H1 (cell line): ENCODE data around the gene LILRB3. TPM values are rescaled to one million over a fixed set of nuclear protein-coding genes. Genes with fewer than 3 reads are reported as not detected.

Experiments
- CTCF ChIA-PET: fragments of 300-600 bp; sonication (Branson Sonifier 250); formaldehyde crosslinking; loops from one replicate; lab custom pipeline; 2021; ENCODE audit not compliant: partially characterized antibody; lab: Charles Lee
- POLR2A ChIA-PET: fragments of 300-600 bp; sonication (Branson Sonifier 250); formaldehyde crosslinking; loops from one replicate; lab custom pipeline; 2021; ENCODE audit warnings: inconsistent platforms; ENCODE audit not compliant: partially characterized antibody; lab: Charles Lee
- DNase-seq, 2 experiments: peaks; one replicate each; pipeline versions ENCODE4 v3.0.0 to v3.0.0-alpha.2; 2010 to 2022; ENCODE audit warnings: low spot score in 2 of 2, low read depth in 1 of 2, mixed read lengths in 1 of 2
- FAIRE-seq: peaks from 2 replicates; lab custom pipeline; 2011; peaks lifted over from hg19 to GRCh38; lab: Jason Lieb, UNC
- H2AFZ ChIP-seq: 2 replicates; pipeline ENCODE4 v1.8.1; 2012; ENCODE audit warnings: low read length, inconsistent platforms
- H2AK5ac ChIP-seq: 2 replicates; pipeline ENCODE4 v1.6.1; 2013; ENCODE audit warnings: low read depth, low read length
- H2BK120ac ChIP-seq: replicated peaks from 2 replicates; pipeline ENCODE3; 2013; ENCODE audit warnings: low read depth, low read length, inconsistent platforms
- H2BK12ac ChIP-seq: 2 replicates; pipeline ENCODE4 v1.6.1; 2013; ENCODE audit warnings: low read depth, low read length
- H2BK15ac ChIP-seq: 2 replicates; pipeline ENCODE4 v1.6.1; 2013; ENCODE audit warnings: low read length
- H2BK20ac ChIP-seq: 2 replicates; pipeline ENCODE4 v1.6.1; 2013; ENCODE audit warnings: low read length
- H2BK5ac ChIP-seq: 2 replicates; pipeline ENCODE4 v1.6.1; 2013; ENCODE audit warnings: low read depth, low read length
- H3K14ac ChIP-seq: 2 replicates; pipeline ENCODE4 v1.6.1; 2013; ENCODE audit warnings: inconsistent platforms; ENCODE audit not compliant: insufficient read length
- H3K18ac ChIP-seq: 2 replicates; pipeline ENCODE4 v1.6.1; 2013; ENCODE audit warnings: low read length; ENCODE audit errors: extremely low read depth
- H3K23ac ChIP-seq: 2 replicates; pipeline ENCODE4 v1.6.1; 2013; ENCODE audit warnings: inconsistent platforms; ENCODE audit not compliant: insufficient read length
- H3K23me2 ChIP-seq: 2 replicates; pipeline ENCODE4 v1.6.1; 2013; ENCODE audit warnings: low read depth, low read length
- H3K27ac ChIP-seq: 2 replicates; pipeline ENCODE4 v1.6.1; 2011; ENCODE audit warnings: low read depth, low read length, inconsistent platforms
- H3K27me3 ChIP-seq, 4 experiments: replicated peaks in 1 of 4; 1 replicate in 1 of 4; 2 replicates in 3 of 4; pipeline versions ENCODE4 v1.6.1 to v1.8.1; 2011 to 2013; ENCODE audit warnings: low read length in 3 of 4, mild to moderate bottlenecking in 3 of 4, inconsistent platforms in 2 of 4, mixed read lengths in 2 of 4, moderate library complexity in 1 of 4; ENCODE audit not compliant: control insufficient read depth in 3 of 4, insufficient read depth in 3 of 4; ENCODE audit errors: extremely low read depth in 1 of 4
- H3K36me3 ChIP-seq, 4 experiments: 2 replicates each; pipeline versions ENCODE4 v1.6.1 to v1.8.1; 2011 to 2013; ENCODE audit warnings: mild to moderate bottlenecking in 4 of 4, low read length in 3 of 4, moderate library complexity in 2 of 4, control low read depth in 1 of 4, inconsistent platforms in 1 of 4; ENCODE audit not compliant: insufficient read depth in 4 of 4, control insufficient read depth in 2 of 4
- H3K4ac ChIP-seq: replicated peaks from 2 replicates; pipeline ENCODE3; 2013; ENCODE audit warnings: low read length, low read depth, mixed read lengths, inconsistent platforms; ENCODE audit not compliant: insufficient read length
- H3K4me1 ChIP-seq, 4 experiments: replicated peaks in 1 of 4; 1 replicate in 1 of 4; 2 replicates in 3 of 4; pipeline versions ENCODE4 v1.6.1 to v1.8.1; 2011 to 2013; ENCODE audit warnings: low read length in 3 of 4, inconsistent platforms in 2 of 4, mixed read lengths in 1 of 4; ENCODE audit not compliant: insufficient read depth in 4 of 4, control insufficient read depth in 3 of 4
- H3K4me2 ChIP-seq, 2 experiments: 2 replicates each; pipeline versions ENCODE4 v1.6.1 to v1.8.1; 2011 to 2013; ENCODE audit warnings: low read depth in 2 of 2, low read length in 2 of 2, control low read depth in 1 of 2, inconsistent platforms in 1 of 2, mild to moderate bottlenecking in 1 of 2; ENCODE audit not compliant: insufficient read depth in 1 of 2
- H3K4me3 ChIP-seq, 4 experiments: fragments of 200-600, 300-600 bp in 1 of 4; sonication (generic), shearing (Covaris generic), sonication (Bioruptor Twin) in 1 of 4; 2 replicates each; pipeline versions ENCODE4 v1.5.1 to v1.8.1; 2011 to 2016; ENCODE audit warnings: low read length in 4 of 4, low read depth in 3 of 4, control low read depth in 2 of 4, inconsistent platforms in 2 of 4, mild to moderate bottlenecking in 2 of 4, mixed read lengths in 1 of 4, moderate library complexity in 1 of 4; ENCODE audit not compliant: insufficient read depth in 2 of 4; ENCODE audit errors: extremely low read depth in 1 of 4
- H3K56ac ChIP-seq: replicated peaks from 2 replicates; pipeline ENCODE3; 2013; ENCODE audit warnings: low read depth, mild to moderate bottlenecking, mixed read lengths, low read length, inconsistent platforms; ENCODE audit not compliant: insufficient read length
- H3K79me1 ChIP-seq: 2 replicates; pipeline ENCODE4 v1.6.1; 2013; ENCODE audit warnings: low read depth, low read length, control low read depth
- H3K79me2 ChIP-seq, 2 experiments: 2 replicates each; pipeline versions ENCODE4 v1.6.1 to v1.8.1; 2012 to 2013; ENCODE audit warnings: low read length in 2 of 2, mild to moderate bottlenecking in 2 of 2, inconsistent platforms in 1 of 2; ENCODE audit not compliant: insufficient read depth in 2 of 2, control insufficient read depth in 1 of 2
- H3K9ac ChIP-seq, 4 experiments: replicated peaks in 1 of 4; 1 replicate in 1 of 4; 2 replicates in 3 of 4; pipeline versions ENCODE4 v1.6.1 to v1.8.1; 2011 to 2013; ENCODE audit warnings: low read depth in 3 of 4, low read length in 3 of 4, control low read depth in 2 of 4, mild to moderate bottlenecking in 2 of 4, moderate library complexity in 2 of 4, inconsistent platforms in 1 of 4; ENCODE audit errors: extremely low read depth in 1 of 4
- H3K9me3 ChIP-seq, 2 experiments: 2 replicates each; pipeline versions ENCODE4 v1.6.1 to v1.8.1; 2012 to 2013; ENCODE audit warnings: mild to moderate bottlenecking in 2 of 2, moderate library complexity in 2 of 2, control low read depth in 1 of 2, inconsistent platforms in 1 of 2, low read depth in 1 of 2, low read length in 1 of 2, mixed read lengths in 1 of 2; ENCODE audit not compliant: insufficient read depth in 2 of 2
- H4K20me1 ChIP-seq, 2 experiments: replicated peaks in 1 of 2; 2 replicates each; pipeline versions ENCODE3 to v1.8.1; 2011 to 2013; ENCODE audit warnings: inconsistent platforms in 2 of 2, low read length in 2 of 2, mild to moderate bottlenecking in 1 of 2; ENCODE audit not compliant: insufficient read depth in 2 of 2, control insufficient read depth in 1 of 2
- H4K5ac ChIP-seq: 2 replicates; pipeline ENCODE4 v1.6.1; 2013; ENCODE audit warnings: low read length, low read depth, mixed read lengths, inconsistent platforms; ENCODE audit not compliant: insufficient read length
- H4K8ac ChIP-seq: 2 replicates; pipeline ENCODE4 v1.8.0; 2013; ENCODE audit warnings: mild to moderate bottlenecking, moderate library complexity, low read length, inconsistent platforms; ENCODE audit not compliant: insufficient read depth; ENCODE audit errors: extremely low read depth
- H4K91ac ChIP-seq: replicated peaks from 2 replicates; pipeline ENCODE3; 2013; ENCODE audit warnings: low read length, mixed read lengths, inconsistent platforms; ENCODE audit not compliant: insufficient read length
- ATF3 ChIP-seq: IDR thresholded peaks from 2 replicates; pipeline ENCODE4 v1.6.1; 2011; ENCODE audit warnings: low read depth, mild to moderate bottlenecking, low read length; ENCODE audit not compliant: insufficient read depth
- GABPA ChIP-seq: IDR thresholded peaks from 2 replicates; pipeline ENCODE4 v1.6.1; 2011; ENCODE audit warnings: mild to moderate bottlenecking, low read length, moderate library complexity, borderline replicate concordance; ENCODE audit not compliant: insufficient read depth
- MAFK ChIP-seq: IDR thresholded peaks from 2 replicates; pipeline ENCODE4 v1.6.1; 2012; ENCODE audit warnings: low read depth, mild to moderate bottlenecking, improper control_type of control experiment, low read length
- POLR2A ChIP-seq, 2 experiments: IDR thresholded peaks; 1 replicate in 1 of 2; 2 replicates in 1 of 2; pipeline ENCODE4 v1.6.1; 2011; ENCODE audit warnings: low read depth in 2 of 2, low read length in 2 of 2, mild to moderate bottlenecking in 2 of 2; ENCODE audit errors: control extremely low read depth in 1 of 2
- POU5F1 ChIP-seq: IDR thresholded peaks from 2 replicates; pipeline ENCODE4 v1.6.1; 2011; ENCODE audit warnings: low read depth, mild to moderate bottlenecking, low read length, moderate library complexity
- SIN3A ChIP-seq, 2 experiments: IDR thresholded peaks in 1 of 2; conservative IDR thresholded peaks in 1 of 2; 2 replicates each; pipeline ENCODE4 v1.6.1; 2011 to 2012; ENCODE audit warnings: low read length in 2 of 2, improper control_type of control experiment in 1 of 2, low read depth in 1 of 2, mild to moderate bottlenecking in 1 of 2
- SUZ12 ChIP-seq: fragments of 200-600 bp; sonication (generic); IDR thresholded peaks from 2 replicates; pipeline ENCODE4 v1.6.1; 2012; ENCODE audit warnings: mild to moderate bottlenecking, inconsistent platforms, low read length, moderate library complexity, mixed read lengths
- TCF12 ChIP-seq: IDR thresholded peaks from 2 replicates; pipeline ENCODE4 v1.6.1; 2011; ENCODE audit warnings: low read depth, mild to moderate bottlenecking, low read length
- WGBS, 2 experiments: shearing (Covaris generic) in 1 of 2; methylation state at CpG; one replicate each; pipeline versions ENCODE4 v1.1.6 to v1.1.7; 2013 to 2015; ENCODE audit warnings: low lambda C conversion rate in 2 of 2, mixed read lengths in 2 of 2, inconsistent platforms in 1 of 2, low coverage in 1 of 2, missing lambda C conversion rate in 1 of 2; ENCODE audit not compliant: insufficient replicate concordance in 2 of 2, insufficient coverage in 1 of 2, insufficient read length in 1 of 2; ENCODE audit errors: extremely low coverage in 1 of 2, missing lambda C conversion rate in 1 of 2; 5-methylcytosine and 5-hydroxymethylcytosine counted together
- polyA plus RNA-seq, 7 experiments: library from polyadenylated mRNA; depleted of rRNA in 3 of 7; stranded (reverse) in 5 of 7; unstranded in 2 of 7; fragments of >200 nt in 5 of 7; fragments of 200-250 nt in 2 of 7; gene quantifications; 1 replicate in 5 of 7; 2 replicates in 1 of 7; 4 replicates in 1 of 7; pipeline versions ENCODE4 v1.2.1 to v1.2.3, GENCODE V29; 2011 to 2013; ENCODE audit warnings: missing spikeins in 2 of 7, mixed read lengths in 2 of 7
- total RNA-seq: library from RNA; stranded (reverse); fragmentation: NEBNext Ultra II Directional; extraction: Animal tissue kit (Norgen Biotek cat#: 25700); gene quantifications from 2 replicates; pipeline ENCODE4 v1.2.1, GENCODE V29; 2021
- TF ChIP-seq, protein P1 (sequence below), 3 experiments: IDR thresholded peaks; 1 replicate in 2 of 3; 2 replicates in 1 of 3; pipeline versions ENCODE4 v1.5.1 to v1.6.1; 2011; ENCODE audit warnings: low read length in 3 of 3, mild to moderate bottlenecking in 3 of 3, inconsistent platforms in 2 of 3, low read depth in 1 of 3, moderate library complexity in 1 of 3; ENCODE audit not compliant: insufficient read depth in 1 of 3; ENCODE audit errors: control extremely low read depth in 1 of 3
- TF ChIP-seq, protein P2 (sequence below): IDR thresholded peaks from 2 replicates; pipeline ENCODE4 v1.6.1; 2012; ENCODE audit warnings: inconsistent platforms

The LILRB3 gene
- total and polyA plus RNA-seq, 2 of the 8 experiments (the other 6 are each of a cell fraction or from before 2014, with no cell fraction given): not detected

GRCh38 chr19:54218259-54218658, 4.5 kb downstream of the LILRB3 start:
- H3K18ac ChIP-seq: no peak overlapping the region
- H2BK15ac ChIP-seq: no peak overlapping the region
- no peak overlapping the region for H2BK12ac ChIP-seq
- no peak overlapping the region for H3K9ac ChIP-seq
- H3K4me2 ChIP-seq: no peak overlapping the region
- H3K79me1 ChIP-seq: no peaks in the 10 kb centered on the region
- peak overlapping the region; percentile 57; the same call in 1 of the 2 replicates for H4K8ac ChIP-seq
- DNase-seq: no peak
- no peak overlapping the region for H4K5ac ChIP-seq
- no peak for FAIRE-seq
- no peak overlapping the region for H2AFZ ChIP-seq
- no peak overlapping the region for H3K14ac ChIP-seq
- no peaks in the 10 kb centered on the region for H3K23me2 ChIP-seq
- no peaks in the 10 kb centered on the region for H3K9me3 ChIP-seq
- H3K79me2 ChIP-seq: no peaks in the 10 kb centered on the region
- H2AK5ac ChIP-seq: no peak overlapping the region
- H4K20me1 ChIP-seq: no peaks in the 10 kb centered on the region
- 88% methylated on average over 7 of the region's 8 CpGs; no CpG with 5 or more reads in 1 of the 2 experiments for WGBS, 2 experiments
- H3K4ac ChIP-seq: no peak overlapping the region
- H3K27me3 ChIP-seq: no peaks in the 10 kb centered on the region
- H4K91ac ChIP-seq: no peak overlapping the region
- H2BK5ac ChIP-seq: no peak overlapping the region
- H3K23ac ChIP-seq: no peak overlapping the region
- no peak overlapping the region for H3K56ac ChIP-seq
- POLR2A ChIA-PET: interaction anchor here (2.9 to 23.4 kb wide), 2 partner anchors 11 to 29 kb away, joined by 34 to 909 read pairs; partner anchors contain the start of genes MBOAT7, RPS9 and TSEN34
- CTCF ChIA-PET: no interaction called here
- H3K4me1 ChIP-seq: peaks cover 0 to 1% (median 0%) of the 10 kb centered on the region in 4 experiments; a peak in 2 of 7 replicates
- no peak overlapping the region for H2BK20ac ChIP-seq
- no peak overlapping the region for H3K4me3 ChIP-seq
- no peak overlapping the region for H3K27ac ChIP-seq
- no peaks in the 10 kb centered on the region for H3K36me3 ChIP-seq
- no peak overlapping the region for H2BK120ac ChIP-seq
- TF ChIP-seq ATF3 (no peak), SIN3A (conservative IDR thresholded peaks at IDR 0.05 in 1 of 2, IDR thresholded peaks at IDR 0.05 in 1 of 2; ENCODE audit: low read depth in 1 of 2, low read length in 2 of 2) (no peak), MAFK (no peak), GABPA (no peak), SUZ12 (no peak), TCF12 (no peak), POLR2A (IDR thresholded peaks at IDR 0.05; ENCODE audit: control extremely low read depth in 1 of 2, low read depth in 2 of 2, low read length in 2 of 2) (no peak), POU5F1 (no peak)
- TF ChIP-seq, protein P1, sequence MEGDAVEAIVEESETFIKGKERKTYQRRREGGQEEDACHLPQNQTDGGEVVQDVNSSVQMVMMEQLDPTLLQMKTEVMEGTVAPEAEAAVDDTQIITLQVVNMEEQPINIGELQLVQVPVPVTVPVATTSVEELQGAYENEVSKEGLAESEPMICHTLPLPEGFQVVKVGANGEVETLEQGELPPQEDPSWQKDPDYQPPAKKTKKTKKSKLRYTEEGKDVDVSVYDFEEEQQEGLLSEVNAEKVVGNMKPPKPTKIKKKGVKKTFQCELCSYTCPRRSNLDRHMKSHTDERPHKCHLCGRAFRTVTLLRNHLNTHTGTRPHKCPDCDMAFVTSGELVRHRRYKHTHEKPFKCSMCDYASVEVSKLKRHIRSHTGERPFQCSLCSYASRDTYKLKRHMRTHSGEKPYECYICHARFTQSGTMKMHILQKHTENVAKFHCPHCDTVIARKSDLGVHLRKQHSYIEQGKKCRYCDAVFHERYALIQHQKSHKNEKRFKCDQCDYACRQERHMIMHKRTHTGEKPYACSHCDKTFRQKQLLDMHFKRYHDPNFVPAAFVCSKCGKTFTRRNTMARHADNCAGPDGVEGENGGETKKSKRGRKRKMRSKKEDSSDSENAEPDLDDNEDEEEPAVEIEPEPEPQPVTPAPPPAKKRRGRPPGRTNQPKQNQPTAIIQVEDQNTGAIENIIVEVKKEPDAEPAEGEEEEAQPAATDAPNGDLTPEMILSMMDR (IDR thresholded peaks at IDR 0.05; ENCODE audit: control extremely low read depth in 1 of 3, insufficient read depth in 1 of 3, low read depth in 1 of 3, low read length in 3 of 3): no peak
- TF ChIP-seq, protein P2, sequence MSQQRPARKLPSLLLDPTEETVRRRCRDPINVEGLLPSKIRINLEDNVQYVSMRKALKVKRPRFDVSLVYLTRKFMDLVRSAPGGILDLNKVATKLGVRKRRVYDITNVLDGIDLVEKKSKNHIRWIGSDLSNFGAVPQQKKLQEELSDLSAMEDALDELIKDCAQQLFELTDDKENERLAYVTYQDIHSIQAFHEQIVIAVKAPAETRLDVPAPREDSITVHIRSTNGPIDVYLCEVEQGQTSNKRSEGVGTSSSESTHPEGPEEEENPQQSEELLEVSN: no peak
